Nephron (organoid): ENCODE data around the gene GRK3.
"Not testable (repeated sequence)": the region's sequence is repeated elsewhere in the genome, so short reads cannot be mapped to it uniquely, and the experiment has no call there.

Experiments used
- H3K27ac Mint-ChIP-seq, 3 experiments: 2 replicates each; pipeline ENCODE4 v1.8.0; 2020; ENCODE audit warnings: mixed read lengths in 3 of 3, mild to moderate bottlenecking in 2 of 3, moderate library complexity in 1 of 3
- H3K27me3 Mint-ChIP-seq: 2 replicates; pipeline ENCODE4 v1.8.0; 2021; ENCODE audit warnings: low read depth, mild to moderate bottlenecking, moderate library complexity, mixed read lengths
- H3K36me3 Mint-ChIP-seq: 2 replicates; pipeline ENCODE4 v1.8.0; 2020; ENCODE audit warnings: low read depth, mixed read lengths
- H3K4me1 Mint-ChIP-seq: 2 replicates; pipeline ENCODE4 v1.8.0; 2020; ENCODE audit warnings: mixed read lengths
- H3K4me3 Mint-ChIP-seq, 3 experiments: 2 replicates each; pipeline ENCODE4 v1.8.0; 2020; ENCODE audit warnings: mild to moderate bottlenecking in 3 of 3, mixed read lengths in 3 of 3, moderate library complexity in 2 of 3
- H3K9me3 Mint-ChIP-seq: 2 replicates; pipeline ENCODE4 v1.8.0; 2020; ENCODE audit warnings: mixed read lengths
- TF ChIP-seq, protein P1 (sequence below), 3 experiments: fragments of 200-600 bp; sonication (generic); IDR thresholded peaks; one replicate each; pipeline ENCODE4 v1.5.0; 2021; ENCODE audit warnings: antibody characterized with exemption in 3 of 3; ENCODE audit not compliant: unreplicated experiment in 3 of 3

Gene GRK3

DNA sequence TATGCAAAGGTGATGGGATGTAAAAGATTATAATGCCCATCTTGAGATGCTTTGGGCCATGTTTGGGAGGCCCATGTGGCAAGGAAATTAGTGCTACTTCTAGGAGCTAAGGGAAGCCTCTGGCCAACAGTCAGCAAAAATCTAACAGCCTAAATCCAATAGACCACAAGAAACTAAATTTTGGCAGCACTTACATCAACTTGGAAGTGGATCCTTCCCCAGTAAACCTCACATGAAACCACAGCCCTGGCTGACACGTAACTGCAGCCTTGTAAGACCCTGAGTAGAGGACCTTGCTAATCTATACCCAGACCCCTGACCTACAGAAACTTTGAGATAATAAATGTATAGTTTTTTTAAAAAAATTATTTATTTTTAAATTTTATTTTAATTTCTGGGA lies 13.1 kb upstream of the GRK3 start:
- no peak overlapping the region for H3K4me3 Mint-ChIP-seq
- no peaks in the 10 kb centered on the region for H3K9me3 Mint-ChIP-seq
- H3K36me3 Mint-ChIP-seq = no peaks in the 10 kb centered on the region
- H3K27me3 Mint-ChIP-seq = peaks cover 4% of the 10 kb centered on the region
- peaks cover 31% of the 10 kb centered on the region for H3K4me1 Mint-ChIP-seq
- no peak overlapping the region for H3K27ac Mint-ChIP-seq
- TF ChIP-seq, protein P1, sequence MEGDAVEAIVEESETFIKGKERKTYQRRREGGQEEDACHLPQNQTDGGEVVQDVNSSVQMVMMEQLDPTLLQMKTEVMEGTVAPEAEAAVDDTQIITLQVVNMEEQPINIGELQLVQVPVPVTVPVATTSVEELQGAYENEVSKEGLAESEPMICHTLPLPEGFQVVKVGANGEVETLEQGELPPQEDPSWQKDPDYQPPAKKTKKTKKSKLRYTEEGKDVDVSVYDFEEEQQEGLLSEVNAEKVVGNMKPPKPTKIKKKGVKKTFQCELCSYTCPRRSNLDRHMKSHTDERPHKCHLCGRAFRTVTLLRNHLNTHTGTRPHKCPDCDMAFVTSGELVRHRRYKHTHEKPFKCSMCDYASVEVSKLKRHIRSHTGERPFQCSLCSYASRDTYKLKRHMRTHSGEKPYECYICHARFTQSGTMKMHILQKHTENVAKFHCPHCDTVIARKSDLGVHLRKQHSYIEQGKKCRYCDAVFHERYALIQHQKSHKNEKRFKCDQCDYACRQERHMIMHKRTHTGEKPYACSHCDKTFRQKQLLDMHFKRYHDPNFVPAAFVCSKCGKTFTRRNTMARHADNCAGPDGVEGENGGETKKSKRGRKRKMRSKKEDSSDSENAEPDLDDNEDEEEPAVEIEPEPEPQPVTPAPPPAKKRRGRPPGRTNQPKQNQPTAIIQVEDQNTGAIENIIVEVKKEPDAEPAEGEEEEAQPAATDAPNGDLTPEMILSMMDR (IDR thresholded peaks at IDR 0.05; ENCODE audit: unreplicated experiment in 3 of 3) = no peak

DNA sequence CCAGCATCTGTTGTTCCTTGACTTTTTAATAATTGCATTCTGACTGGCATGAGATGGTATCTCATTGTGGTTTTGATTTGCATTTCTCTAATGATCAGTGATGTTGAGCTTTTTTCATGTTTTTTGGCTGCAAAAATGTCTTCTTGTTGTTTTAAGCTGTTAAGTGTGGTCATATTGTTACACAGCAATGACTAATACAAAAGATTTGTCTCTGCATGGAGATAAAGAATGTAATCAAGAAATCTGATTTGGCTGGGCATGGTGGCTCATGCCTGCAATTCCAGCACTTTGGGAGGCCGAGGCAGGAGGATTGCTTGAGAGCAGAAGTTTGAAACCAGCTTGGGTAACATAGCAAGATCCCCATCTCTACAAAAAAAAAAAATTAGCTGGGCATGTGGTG lies 12.1 kb upstream of the GRK3 start:
- not testable (repeated sequence) for H3K27me3 Mint-ChIP-seq, H3K4me3 Mint-ChIP-seq, H3K27ac Mint-ChIP-seq, H3K9me3 Mint-ChIP-seq, H3K36me3 Mint-ChIP-seq
- peaks cover 35% of the 10 kb centered on the region for H3K4me1 Mint-ChIP-seq

DNA sequence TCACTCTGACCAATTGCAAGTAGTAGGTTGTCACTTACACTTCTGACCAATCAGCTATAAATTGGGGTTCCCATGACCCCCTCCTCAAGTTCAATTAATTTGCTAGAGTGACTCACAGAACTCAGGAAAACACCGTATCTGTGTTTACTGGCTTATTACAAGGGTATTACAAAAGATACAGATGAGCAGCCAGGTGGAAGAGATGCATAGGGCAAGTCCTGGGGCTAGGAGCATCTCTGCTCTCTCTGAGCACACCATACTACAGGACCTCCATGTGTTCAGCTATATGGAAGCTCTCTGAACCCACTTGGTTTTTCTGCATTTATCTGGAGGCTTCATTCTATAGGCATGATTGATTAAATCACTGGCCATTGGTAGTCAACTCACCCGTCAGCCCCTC lies 11.3 kb upstream of the GRK3 start:
- H3K27me3 Mint-ChIP-seq = peaks cover 4% of the 10 kb centered on the region
- no peaks in the 10 kb centered on the region for H3K9me3 Mint-ChIP-seq
- TF ChIP-seq, protein P1 (IDR thresholded peaks at IDR 0.05; ENCODE audit: unreplicated experiment in 3 of 3) = no peak

DNA sequence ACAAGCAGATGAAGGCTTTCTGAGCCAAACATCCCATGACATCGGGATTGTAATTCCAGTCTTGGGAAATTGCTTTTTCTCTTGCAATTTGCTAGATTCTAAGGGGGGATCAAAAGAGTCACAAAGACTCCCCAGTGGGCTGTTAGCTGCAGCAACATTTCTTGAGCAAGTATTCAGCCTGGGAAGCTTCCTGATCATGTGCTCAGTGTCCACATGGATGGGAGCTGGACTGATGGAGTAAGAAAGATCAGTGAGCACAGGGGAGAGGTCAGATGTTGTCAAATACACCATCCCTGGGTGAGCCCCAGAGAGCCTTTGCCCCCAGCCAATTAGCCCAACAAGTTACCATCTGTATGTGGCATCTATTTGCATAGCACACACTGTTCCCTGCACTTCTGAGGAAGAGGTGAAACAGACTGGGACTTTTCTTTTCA lies 10.2 kb upstream of the GRK3 start:
- Mint-ChIP-seq H3K36me3 (no peaks in the 10 kb centered on the region), H3K27ac (no peak overlapping the region), H3K4me3 (no peak overlapping the region), H3K27me3 (peaks cover 4% of the 10 kb centered on the region), H3K9me3 (no peaks in the 10 kb centered on the region), H3K4me1 (peaks cover 30% of the 10 kb centered on the region)
- TF ChIP-seq, protein P1 (IDR thresholded peaks at IDR 0.05; ENCODE audit: unreplicated experiment in 3 of 3) = no peak

More for the DNA sequence above, 11.3 kb upstream of the GRK3 start:
- Mint-ChIP-seq H3K27ac (no peak overlapping the region), H3K4me1 (peaks cover 30% of the 10 kb centered on the region), H3K36me3 (no peaks in the 10 kb centered on the region), H3K4me3 (no peak overlapping the region)

DNA sequence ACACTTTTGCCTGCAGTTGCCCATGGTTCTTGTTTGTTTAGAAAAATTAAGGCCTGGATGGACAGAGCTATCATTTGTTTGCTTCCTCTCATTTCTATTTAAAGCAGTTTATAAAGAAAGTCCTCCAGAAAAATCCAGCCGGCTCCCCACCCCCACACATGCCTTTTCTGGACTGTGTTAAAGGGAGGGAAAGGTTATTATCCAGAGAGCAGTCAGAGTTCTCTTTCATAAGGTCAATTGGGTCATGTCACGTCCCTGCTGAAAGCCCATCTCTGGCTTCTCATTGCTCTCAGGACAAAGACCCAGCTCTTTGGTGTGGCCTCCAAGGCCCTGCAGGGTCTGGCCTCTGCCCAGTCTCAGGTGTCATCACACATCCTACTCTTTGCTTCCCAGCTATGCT lies 9.8 kb upstream of the GRK3 start:
- H3K27me3 Mint-ChIP-seq = peaks cover 4% of the 10 kb centered on the region
- no peak overlapping the region for H3K4me3 Mint-ChIP-seq
- TF ChIP-seq, protein P1 (IDR thresholded peaks at IDR 0.05; ENCODE audit: unreplicated experiment in 3 of 3) = no peak
- H3K27ac Mint-ChIP-seq = no peak overlapping the region
- no peaks in the 10 kb centered on the region for H3K36me3 Mint-ChIP-seq
- no peaks in the 10 kb centered on the region for H3K9me3 Mint-ChIP-seq
- peaks cover 30% of the 10 kb centered on the region for H3K4me1 Mint-ChIP-seq

DNA sequence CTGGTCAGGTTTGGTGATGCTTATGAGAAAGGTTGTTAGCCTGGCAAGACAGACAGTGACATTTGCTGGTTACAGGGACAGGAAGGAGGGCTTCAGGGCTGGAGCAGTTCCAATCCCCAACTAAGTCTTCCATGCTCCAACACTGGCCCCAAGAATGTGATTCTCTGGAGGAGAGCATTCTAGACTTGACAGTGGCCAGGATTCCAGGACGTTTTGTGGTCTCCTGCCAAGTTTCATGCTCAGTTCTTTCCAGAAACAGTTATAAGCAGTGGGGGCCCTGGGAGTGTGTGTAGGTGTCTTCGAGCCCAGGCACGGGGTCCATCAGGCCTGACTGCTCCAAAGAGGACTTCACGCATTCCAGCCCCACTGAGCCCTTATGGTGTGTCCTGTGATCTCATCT lies 8.9 kb upstream of the GRK3 start:
- no peaks in the 10 kb centered on the region for H3K36me3 Mint-ChIP-seq
- H3K9me3 Mint-ChIP-seq = no peaks in the 10 kb centered on the region

More for the DNA sequence above, 8.9 kb upstream of the GRK3 start:
- peak overlapping the region in 2 of 3 experiments; percentile 52 to 88 for H3K27ac Mint-ChIP-seq
- TF ChIP-seq, protein P1 (IDR thresholded peaks at IDR 0.05; ENCODE audit: unreplicated experiment in 3 of 3) = no peak
- H3K27me3 Mint-ChIP-seq = peaks cover 4% of the 10 kb centered on the region
- no peak overlapping the region for H3K4me3 Mint-ChIP-seq
- peaks cover 30% of the 10 kb centered on the region for H3K4me1 Mint-ChIP-seq
